H7 (cell line): ENCODE data around the gene AGAP1. TPM values are rescaled to one million over a fixed set of nuclear protein-coding genes. Genes with fewer than 3 reads are reported as not detected.

Experiments used
- DNase-seq: peaks from one replicate; pipeline ENCODE4 v3.0.0; 2012
- H3K27me3 ChIP-seq: 2 replicates; pipeline ENCODE4 v1.6.0; 2011; ENCODE audit warnings: mild to moderate bottlenecking, low read length; ENCODE audit not compliant: control insufficient read depth, insufficient read depth
- H3K36me3 ChIP-seq: replicated peaks from 2 replicates; pipeline ENCODE4 v1.5.1; 2011; ENCODE audit warnings: low read length; ENCODE audit not compliant: control insufficient read depth, insufficient read depth
- H3K4me3 ChIP-seq: 2 replicates; pipeline ENCODE4 v1.5.1; 2011; ENCODE audit warnings: low read depth, mild to moderate bottlenecking, control low read depth, low read length, moderate library complexity; ENCODE audit not compliant: insufficient read depth
- total RNA-seq: library from RNA; depleted of rRNA; stranded (reverse); fragments of >200 nt; shearing (Covaris generic); gene quantifications from 2 replicates; pipeline ENCODE4 v1.2.3, GENCODE V29; 2014

AGAP1 gene
- total RNA-seq, 1 experiment from 2014 or later: 12.6 TPM

GRCh38 chr2:235676536-235676799 lies 182.6 kb downstream of the AGAP1 start:
- Histone ChIP-seq H3K36me3 (no peaks in the 10 kb centered on the region), H3K27me3 (peaks cover 5% of the 10 kb centered on the region), H3K4me3 (no peak overlapping the region)
- DNase-seq: no peak

- no peaks in the 10 kb centered on the region for H3K36me3 ChIP-seq
- no peak for DNase-seq
- H3K27me3 ChIP-seq: no peaks in the 10 kb centered on the region
- no peak overlapping the region for H3K4me3 ChIP-seq
Observed at GRCh38 chr2:235677276-235677788, 183.5 kb downstream of the AGAP1 start.

- Histone ChIP-seq H3K27me3 (no peaks in the 10 kb centered on the region), H3K4me3 (no peak overlapping the region), H3K36me3 (no peaks in the 10 kb centered on the region)
- DNase-seq: no peak
Observed at GRCh38 chr2:235677937-235678336, 184.1 kb downstream of the AGAP1 start.

- H3K36me3 ChIP-seq: no peaks in the 10 kb centered on the region
- no peak overlapping the region for H3K4me3 ChIP-seq
- no peaks in the 10 kb centered on the region for H3K27me3 ChIP-seq
- DNase-seq: no peak
Observed at GRCh38 chr2:235678712-235679111, 184.9 kb downstream of the AGAP1 start.

- Histone ChIP-seq H3K4me3 (no peak overlapping the region), H3K36me3 (no peaks in the 10 kb centered on the region), H3K27me3 (no peaks in the 10 kb centered on the region)
- no peak for DNase-seq
Observed at GRCh38 chr2:235679471-235679870, 185.6 kb downstream of the AGAP1 start.

GRCh38 chr2:235685024-235685721 lies 191.3 kb downstream of the AGAP1 start:
- no peak overlapping the region for H3K4me3 ChIP-seq
- no peaks in the 10 kb centered on the region for H3K27me3 ChIP-seq
- no peaks in the 10 kb centered on the region for H3K36me3 ChIP-seq
- DNase-seq: no peak

GRCh38 chr2:235688511-235689426 lies 194.9 kb downstream of the AGAP1 start:
- H3K27me3 ChIP-seq: no peaks in the 10 kb centered on the region
- H3K4me3 ChIP-seq: no peak overlapping the region
- no peak for DNase-seq
- H3K36me3 ChIP-seq: no peaks in the 10 kb centered on the region

- Histone ChIP-seq H3K27me3 (no peaks in the 10 kb centered on the region), H3K36me3 (no peaks in the 10 kb centered on the region)
Observed at GRCh38 chr2:235689427-235689853, 195.6 kb downstream of the AGAP1 start.

GRCh38 chr2:235690082-235690808 lies 196.4 kb downstream of the AGAP1 start:
- Histone ChIP-seq H3K36me3 (no peaks in the 10 kb centered on the region), H3K4me3 (no peak overlapping the region)
- DNase-seq: no peak

More at GRCh38 chr2:235689427-235689853, 195.6 kb downstream of the AGAP1 start:
- no peak for DNase-seq
- no peak overlapping the region for H3K4me3 ChIP-seq

GRCh38 chr2:235690809-235691450 lies 197.1 kb downstream of the AGAP1 start:
- no peak for DNase-seq
- H3K4me3 ChIP-seq: no peak overlapping the region
- no peaks in the 10 kb centered on the region for H3K36me3 ChIP-seq
- no peaks in the 10 kb centered on the region for H3K27me3 ChIP-seq

More at GRCh38 chr2:235690082-235690808, 196.4 kb downstream of the AGAP1 start:
- no peaks in the 10 kb centered on the region for H3K27me3 ChIP-seq

- H3K36me3 ChIP-seq: no peaks in the 10 kb centered on the region
- no peak for DNase-seq
- H3K27me3 ChIP-seq: no peaks in the 10 kb centered on the region
- H3K4me3 ChIP-seq: no peak overlapping the region
Observed at GRCh38 chr2:235692076-235692475, 198.2 kb downstream of the AGAP1 start.

- no peak for DNase-seq
- no peaks in the 10 kb centered on the region for H3K27me3 ChIP-seq
- no peaks in the 10 kb centered on the region for H3K36me3 ChIP-seq
- H3K4me3 ChIP-seq: no peak overlapping the region
Observed at GRCh38 chr2:235692671-235693171, 198.9 kb downstream of the AGAP1 start.

- Histone ChIP-seq H3K36me3 (no peaks in the 10 kb centered on the region), H3K4me3 (no peak overlapping the region), H3K27me3 (no peaks in the 10 kb centered on the region)
- DNase-seq: no peak
Observed at GRCh38 chr2:235693279-235693678, 199.4 kb downstream of the AGAP1 start.
